Ureter (tissue), 1 donor: ENCODE data around the gene SNRPD3. TPM values are rescaled to one million over a fixed set of nuclear protein-coding genes. Genes with fewer than 3 reads are reported as not detected.
A peak's percentile ranks its signal among the peaks of the same experiment; 100 is the strongest.
"Not testable (repeated sequence)": the region's sequence is repeated elsewhere in the genome, so short reads cannot be mapped to it uniquely, and the experiment has no call there.

Source experiments
- DNase-seq: peaks from one replicate; pipeline ENCODE4 v3.0.0-alpha.2; 2020; ENCODE audit warnings: low spot score
- total RNA-seq: library from RNA; stranded (reverse); gene quantifications from one replicate; pipeline ENCODE4 v1.2.4, GENCODE V29; 2023
- donor health status: DM: yes; HTN: yes; CAD: no.

Gene SNRPD3
- total RNA-seq, 1 donor from 2014 or later, result 88.7 TPM

DNA sequence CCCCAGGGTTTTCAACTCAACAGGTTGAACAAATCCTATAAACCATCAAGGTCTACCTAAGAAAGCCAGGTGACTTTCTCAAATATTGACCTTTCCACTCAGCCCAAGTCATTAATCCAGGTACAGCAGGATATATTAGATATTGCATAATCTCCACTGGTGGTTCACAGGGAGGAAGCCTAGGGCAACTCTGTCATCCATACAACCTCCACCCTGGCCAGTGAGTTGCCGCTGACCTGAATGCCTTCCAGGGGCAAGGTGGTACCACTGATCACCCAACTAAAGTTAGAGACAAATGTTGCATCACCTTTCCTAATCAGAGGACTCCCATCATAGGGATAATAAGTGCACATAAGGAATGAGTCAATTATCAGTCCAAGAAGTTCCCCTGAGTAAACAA is 23.7 kb upstream of the SNRPD3 start:
- DNase-seq, result no peak

DNA sequence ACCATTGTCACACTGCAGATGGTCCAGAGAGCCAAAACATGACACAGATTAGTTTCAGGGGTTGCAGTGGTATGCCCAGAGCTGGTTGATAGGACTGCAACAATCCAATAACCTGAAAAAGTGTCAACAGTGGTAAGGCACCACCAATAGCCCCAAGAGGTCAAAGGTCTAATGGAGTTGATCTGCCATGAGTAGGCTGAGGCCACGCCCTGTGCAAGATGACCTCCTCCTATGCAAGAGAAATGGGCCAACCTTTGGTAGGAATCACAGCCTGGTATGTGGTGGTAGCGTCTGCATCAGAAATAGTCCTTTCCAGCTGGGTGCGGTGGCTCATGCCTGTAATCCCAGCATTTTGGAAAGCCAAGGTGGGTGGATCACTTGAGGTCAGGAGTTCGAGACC is 20.5 kb upstream of the SNRPD3 start:
- DNase-seq, result no peak

DNA sequence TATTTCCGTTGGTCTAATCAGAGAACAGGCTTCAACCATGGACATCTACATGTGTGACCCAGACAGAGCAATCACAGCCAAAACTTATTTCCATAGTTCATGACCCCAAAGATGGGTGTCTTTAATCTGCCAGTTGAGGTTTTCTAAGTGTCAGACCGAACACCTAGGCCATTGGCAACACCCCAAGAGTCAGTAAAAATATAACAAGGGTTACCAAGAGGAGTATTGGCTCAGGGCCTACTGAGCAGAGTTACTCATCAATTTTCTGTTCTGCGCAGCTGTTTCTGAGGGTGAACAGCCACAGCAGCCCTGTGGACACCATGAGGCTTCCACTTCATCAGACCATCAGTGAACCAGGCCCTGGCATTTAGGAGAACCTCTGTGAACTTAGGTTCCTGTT is 19.7 kb upstream of the SNRPD3 start:
- no peak for DNase-seq

DNA sequence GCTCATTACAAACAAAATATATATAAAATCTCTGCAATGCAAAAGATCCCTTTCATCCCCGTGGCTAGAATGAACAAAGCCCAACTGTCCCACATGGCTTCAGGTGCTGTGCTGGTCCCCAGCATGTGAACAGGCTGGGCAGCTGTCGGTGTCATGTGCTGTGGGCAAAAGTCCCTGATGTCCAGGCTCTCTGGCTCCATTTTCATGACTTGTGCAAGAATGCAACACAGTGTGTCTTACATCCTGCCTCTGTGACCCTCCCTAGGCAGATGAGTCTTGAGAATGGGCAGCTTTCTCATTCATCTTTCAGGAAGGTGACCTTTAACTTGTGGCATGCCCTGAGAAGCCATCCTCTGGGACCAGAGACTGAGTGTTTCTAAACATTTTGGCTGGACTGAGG is 15.3 kb upstream of the SNRPD3 start:
- no peak for DNase-seq

DNA sequence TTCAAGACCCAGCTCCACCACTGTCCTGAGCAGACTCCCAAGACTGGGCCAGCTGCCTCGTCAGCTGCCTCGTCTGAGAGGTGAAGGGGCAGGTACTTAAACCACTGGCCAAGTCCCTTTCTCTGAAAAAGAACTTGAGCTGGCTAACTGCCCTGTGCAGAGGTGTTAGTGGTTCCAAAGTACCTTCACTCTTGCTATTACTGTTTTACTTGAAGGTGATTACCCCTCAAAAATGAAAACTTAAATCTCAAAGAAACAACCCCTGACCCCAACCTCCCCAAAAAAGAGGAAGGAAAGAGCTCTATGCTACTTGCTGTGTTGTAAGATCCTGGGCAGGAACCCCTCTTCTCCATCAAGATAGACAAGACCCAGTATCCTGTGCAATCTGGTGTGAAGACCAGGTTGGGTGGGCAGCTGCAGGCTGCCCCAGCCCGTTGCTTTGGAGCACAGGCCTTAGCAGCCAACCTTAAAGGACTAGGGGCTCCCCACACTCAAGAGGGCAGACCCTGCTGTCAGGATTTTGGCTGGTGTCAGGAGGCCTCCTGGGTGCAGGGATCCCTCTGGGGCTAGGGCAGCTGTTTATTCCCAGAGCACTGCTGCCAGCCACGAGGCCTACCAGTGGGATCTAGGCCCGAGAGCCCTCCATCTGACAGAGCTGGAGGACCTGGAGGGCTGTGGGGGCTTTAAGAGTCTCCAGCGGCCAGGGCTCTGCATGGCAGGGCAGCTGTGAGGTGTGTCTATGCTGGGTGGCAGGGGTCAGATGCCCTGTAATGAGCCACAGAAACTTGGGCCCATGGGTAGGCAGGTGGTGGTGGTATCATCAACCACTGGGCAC is 13.9 kb upstream of the SNRPD3 start:
- no peak for DNase-seq

DNA sequence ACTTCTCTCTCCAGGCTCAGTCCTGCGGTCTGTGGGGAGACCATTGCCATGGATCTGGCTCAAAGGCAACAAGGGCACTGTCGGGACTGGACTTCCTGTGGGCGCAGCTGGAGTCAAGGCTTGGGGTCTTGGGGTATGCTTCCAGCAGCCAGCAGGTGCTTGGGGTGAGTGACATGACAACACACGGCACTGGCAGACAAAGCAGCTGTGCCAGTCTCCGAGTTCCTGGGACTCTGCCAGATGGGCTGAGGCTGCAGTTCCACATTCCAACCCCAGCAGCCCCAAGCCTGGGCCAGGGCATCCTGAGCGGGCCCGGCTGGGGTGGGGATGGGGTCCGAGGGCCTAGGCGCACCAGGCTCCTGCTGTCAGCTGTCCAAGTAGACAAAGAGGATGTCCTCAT is 13.2 kb upstream of the SNRPD3 start:
- no peak for DNase-seq

DNA sequence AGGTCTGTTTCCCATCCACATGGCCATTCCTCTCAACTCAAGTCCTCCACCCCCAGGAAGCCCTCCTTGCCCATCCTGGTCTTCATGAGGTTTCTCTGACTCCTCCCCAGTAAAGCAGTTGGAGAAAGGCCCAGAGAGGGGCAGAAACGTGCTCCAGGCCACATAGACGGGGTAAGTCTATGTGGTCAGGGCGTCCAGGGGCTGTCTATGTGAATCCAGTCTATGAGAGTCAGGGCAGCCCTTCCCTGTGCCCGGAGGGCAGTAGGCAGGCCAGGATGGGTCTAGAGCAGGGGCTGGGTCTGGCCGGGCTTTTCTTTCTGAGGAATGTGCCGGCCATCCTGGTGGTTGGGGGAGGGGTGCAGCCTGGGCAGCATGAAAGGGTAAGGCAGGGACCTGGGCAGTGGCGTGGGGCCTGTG is 12.6 kb upstream of the SNRPD3 start:
- DNase-seq, result no peak

DNA sequence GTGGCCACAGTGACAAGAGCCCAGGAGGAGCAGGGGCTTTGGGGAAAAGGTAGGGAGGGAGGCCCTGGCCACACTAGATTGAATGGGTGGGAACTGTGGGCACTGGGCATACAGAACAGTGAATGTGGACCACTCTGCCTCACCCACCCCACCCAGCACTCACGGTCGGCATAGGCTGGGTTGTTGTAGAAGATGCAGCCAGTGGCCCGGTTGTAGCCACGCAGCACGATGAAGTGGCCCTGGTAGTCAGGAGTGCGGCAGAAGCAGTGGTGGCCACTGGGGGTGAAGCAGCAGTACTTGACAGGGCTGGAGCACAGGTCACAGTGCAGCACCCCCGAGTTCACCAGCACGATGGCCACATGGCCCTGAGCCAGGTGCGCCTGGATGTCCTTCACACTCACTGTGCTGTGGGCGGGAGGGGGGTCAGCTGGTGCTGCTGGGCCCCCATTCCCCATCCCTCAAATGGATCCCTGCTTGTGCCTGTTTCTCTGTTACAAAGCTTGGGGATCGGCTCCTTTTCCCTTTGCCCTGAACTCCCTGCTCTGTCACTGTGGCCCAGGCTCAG is 12.0 kb upstream of the SNRPD3 start:
- DNase-seq, result no peak

DNA sequence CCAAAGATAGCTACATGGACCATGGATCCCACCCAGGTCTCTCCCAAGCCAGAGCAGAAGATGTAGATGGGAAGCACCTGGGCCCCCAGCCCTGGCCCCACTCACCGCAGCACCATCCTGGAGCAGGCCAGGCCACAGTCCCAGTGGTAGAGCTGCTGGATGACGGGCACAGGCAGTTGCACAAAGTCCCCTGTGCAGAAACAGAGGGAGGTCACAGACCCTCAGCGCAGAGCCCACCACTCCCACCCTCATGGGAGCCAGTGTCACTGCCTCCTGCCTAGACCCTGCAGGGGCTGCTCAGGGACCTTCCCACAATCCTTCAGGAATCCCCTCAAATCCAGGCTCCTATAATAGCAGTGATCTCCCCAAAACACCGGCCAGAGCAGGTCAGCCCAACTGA is 7.0 kb upstream of the SNRPD3 start:
- DNase-seq, result no peak

DNA sequence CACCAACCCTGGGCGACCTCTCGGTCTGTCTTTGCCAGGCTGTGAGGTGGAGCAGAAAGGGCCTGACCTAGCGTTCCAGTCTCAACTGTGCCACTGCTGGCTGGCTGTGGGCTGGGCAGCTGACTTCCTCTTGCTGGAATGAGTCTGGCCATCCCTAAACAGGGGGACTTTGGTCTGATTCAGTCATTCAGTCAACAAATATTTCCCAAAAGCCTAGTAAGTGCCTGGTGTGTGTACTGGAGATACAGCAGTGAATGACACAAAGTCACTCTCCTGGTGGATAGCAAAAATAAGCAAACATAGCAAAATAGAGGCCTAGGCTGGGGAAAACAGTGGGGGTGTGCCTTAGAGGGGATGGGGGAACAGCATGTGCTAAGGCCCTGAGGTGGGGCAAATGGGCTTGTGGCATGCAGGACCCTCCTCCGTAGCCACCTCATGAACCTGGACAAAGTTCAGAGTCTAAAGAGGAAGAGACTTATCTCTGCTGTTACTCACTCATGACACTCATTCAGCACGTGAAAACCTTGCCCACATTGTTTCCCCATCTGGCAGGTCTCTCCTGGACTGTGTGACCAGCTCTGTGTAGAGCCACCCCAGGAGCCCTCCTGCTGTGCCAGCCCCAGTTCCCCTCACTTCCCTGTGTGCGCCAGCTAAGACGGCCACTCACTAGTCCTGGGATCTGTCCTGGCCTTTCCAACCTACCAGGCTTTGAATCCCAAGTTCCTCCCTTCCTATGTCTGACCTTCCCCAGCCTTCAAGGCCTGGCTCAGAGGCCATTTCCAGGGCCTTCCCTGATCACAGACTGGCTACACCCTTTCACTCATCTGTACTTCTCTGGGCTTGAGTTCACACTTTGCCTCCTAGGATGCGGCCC is 5.5 kb upstream of the SNRPD3 start:
- no peak for DNase-seq

DNA sequence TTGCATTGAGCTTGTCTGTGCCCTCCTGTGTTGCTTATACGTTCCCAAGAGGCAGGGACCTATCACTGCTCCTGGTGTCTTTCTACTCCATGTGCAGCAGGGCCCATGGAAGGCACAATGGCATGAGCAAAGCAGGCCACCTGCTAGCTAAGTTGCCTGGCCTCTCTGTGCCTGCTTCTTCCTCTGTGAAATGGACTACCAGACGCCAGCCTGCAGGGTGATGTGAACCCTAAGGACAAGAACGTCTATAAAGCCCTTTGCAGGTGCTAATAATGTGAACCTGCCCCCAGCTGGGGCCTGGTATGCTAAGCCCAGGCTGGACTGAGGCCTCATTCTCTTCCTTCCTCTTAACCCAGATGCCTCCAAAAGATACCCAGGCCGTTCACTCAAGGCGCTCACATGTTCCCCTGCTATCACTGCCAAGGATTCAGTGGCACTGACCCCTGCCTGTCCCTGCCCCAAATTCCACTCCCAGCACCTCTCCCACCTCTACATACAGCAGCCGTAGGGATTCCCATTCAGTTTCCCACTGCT is 4.8 kb upstream of the SNRPD3 start:
- no peak for DNase-seq

DNA sequence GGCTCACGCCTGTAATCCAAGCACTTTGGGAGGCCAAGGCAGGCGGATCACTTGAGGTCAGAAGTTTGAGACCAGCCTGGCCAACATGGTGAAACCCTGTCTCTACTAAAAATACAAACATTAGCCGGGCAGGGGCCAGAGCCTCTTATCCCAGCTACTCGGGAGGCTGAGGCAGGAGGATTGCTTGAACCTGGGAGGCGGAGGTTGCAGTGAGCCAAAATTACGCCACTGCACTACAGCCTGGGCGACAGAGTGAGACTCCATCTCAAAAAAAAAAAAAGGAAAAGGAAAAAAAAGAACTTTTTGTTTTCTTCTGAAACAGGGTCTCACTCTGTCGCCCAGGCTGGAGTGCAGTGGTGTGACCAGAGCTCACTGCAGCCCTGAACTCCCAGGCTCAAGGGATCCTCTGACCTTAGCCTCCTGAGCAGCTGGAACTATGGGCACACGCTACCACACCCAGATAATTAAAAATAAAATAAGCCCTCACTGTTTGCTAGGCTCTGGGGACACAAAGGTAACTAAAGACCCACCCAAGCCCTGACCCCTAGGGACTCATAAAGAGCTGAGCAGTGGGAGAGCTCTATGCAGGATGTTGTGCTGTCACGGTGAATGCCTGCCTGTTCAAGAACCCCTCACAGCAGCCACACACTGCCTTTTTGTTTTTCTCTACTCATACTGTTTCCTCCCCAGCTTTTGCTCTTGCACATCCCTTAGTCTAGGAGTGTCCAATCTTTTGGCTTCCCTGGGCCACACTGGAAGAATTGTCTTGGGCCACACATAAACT is 3.1 kb upstream of the SNRPD3 start:
- DNase-seq, result not testable (repeated sequence)

DNA sequence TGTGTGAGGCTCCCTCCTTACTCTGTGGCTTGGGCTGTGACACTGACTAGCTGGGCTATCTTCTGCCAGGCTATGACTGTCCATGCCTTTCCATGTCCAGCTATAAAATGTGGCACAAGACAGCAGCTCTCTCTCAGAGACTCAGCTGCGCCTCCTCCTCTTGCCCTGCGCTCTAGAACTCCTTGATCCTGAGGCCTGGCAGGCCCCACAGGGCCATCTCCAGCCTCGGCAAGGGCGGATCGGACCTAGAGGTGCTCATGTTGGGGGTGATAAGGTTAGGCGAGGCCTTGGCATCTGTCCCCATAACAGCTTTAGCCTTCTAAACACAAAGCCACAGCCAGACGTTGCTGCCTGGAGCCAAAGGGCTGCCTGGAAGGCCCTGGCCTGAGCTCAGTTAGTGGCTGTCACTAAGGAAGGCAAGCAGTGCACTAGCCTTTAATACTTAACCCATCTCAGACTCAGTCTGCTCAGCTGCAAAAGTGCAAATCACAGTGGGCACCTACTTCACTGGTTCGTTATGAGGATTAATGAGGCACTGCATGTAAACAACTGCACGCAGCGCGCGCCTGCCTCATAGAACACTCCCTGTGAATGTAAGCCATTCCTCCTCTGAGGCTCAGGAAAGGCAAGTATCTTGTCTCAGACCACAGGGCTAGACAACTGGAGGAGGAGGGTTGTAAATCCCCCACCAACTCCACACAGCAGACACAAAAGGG is 2.0 kb upstream of the SNRPD3 start:
- no peak for DNase-seq

DNA sequence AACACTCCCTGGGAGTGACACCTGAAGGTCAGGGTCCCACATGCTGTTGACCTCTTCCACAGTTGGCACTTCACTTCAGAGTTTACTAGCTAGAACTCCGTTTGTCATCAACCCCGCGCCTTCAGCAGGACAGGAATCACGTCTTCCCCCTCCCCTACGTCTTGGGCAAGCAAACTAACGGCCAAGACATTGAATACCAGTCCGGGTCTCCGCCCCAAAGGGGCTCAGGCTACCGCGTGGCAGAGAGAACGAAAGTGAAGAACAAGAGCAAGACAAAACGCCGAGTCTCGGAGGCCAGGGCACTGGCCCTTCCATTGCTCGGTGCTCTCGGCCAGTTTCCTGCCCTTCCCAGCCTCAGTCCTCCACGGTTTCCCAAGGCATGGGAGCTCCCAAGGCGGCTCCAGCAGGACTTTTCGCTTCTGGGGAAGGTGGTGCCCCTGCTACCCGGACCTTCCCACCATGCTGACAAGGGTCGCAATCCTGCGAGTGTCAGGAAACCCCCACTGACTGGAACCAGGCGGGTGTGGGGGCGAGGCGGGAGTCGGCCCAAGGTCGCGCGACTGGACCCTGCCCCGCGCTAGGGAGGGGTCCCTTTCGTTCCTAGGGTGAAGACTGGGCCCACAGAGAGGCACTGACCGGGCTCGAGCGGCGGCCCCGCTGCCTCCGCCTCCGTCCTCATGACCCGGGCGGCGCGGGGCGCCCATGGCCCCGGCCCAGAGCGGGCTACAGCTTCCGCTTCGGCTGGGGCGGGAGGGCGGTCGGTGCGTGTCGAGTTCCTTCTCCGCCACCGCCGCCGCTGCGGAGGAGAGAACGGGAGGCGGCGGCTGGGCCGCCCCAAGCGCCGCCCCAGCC is 1.3 kb upstream of the SNRPD3 start, which contains the start of gene GUCD1:
TSS of gene GUCD1 (minus strand) at position 826 of the 852 bp plus-strand sequence. CDS start at position 679, 147 bp downstream.
- DNase-seq, result peak; percentile 46

DNA sequence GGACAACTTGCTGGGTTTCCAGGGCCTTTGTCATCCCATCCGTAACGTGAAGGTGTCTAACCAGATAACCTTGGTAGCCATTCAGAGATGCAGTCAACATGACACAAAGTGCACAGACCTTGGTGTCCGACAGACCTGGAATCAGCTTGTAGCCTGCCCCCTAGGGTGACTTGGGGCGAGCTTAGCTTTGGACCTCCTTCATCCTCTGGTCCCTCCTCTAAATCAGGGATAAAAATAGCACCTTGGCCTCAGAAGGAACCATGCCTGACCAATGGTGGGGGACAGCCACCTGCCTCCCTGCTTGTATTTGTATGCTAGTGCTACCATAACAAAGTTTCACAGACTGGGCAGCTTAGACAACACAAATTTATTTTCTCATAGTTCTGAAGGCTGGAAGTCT is 3.7 kb downstream of the SNRPD3 start:
- DNase-seq, result no peak

DNA sequence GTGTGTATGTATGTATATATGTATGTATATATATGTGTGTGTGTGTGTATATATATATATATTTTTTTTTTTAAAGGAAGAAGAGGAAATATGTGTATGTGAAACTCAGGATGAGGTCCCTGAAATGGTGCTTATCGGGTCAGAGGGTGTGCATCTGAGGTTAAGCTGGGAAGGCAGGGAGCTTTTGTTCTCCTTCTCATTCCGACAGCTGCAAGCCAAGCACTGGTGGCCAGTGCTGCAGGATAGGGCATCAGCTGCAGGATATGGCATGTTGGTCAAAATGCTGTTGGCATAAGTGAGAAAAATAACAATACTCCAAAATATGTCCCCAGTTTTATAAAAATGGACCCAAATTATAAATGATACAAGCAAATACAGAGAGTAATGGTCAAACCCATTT is 7.4 kb downstream of the SNRPD3 start:
- no peak for DNase-seq

DNA sequence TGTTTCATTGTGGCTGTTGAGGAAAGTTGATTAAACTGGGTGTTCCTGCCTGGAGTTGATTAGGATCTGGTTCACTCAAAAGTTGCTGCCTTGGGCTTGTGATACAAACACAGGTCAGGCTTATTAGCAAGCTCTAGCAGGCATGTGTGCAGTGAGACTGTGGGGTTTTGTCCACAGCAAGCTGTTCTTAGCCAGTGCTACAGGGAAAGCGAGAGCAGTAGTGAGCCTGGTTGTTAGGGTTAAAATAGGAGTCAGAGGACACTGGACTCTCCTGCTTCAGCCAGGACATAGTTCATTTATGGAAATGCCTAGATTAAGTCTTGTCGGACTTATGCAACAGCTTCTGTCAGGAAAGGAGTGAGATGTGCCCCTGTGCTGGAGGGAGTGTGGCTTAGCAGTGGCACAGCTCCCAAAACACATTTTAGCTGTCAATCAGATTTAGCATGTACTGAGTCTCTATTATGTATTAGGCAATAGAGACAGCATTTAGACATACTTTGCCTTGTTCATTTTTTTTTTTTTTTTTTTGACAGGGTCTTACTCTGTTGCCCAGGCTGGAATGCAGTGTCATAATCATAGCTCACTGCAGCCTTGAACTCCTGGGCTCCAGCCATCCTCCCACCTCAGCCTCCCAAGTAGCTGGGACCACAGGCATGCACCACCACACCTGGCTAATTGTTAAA is 8.7 kb downstream of the SNRPD3 start:
- DNase-seq, result no peak

DNA sequence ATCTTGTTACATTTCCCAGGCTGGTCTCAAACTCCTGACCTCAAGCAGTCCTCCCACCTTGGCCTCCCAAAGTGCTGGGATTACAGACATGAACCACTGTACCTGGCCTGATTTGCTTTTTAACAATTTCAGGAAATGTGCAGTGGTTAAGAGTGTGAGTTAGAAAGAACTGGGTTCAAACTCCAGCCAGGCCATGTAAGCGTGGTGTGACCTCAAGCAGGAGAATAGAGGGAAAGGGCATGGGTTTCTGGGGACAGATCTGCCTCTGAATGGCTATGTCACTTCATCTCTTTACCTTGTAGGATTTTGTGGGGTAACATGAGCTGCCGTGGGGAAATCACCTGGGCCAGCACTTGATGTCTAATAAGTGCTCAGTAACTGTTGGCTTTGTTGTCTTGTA is 9.3 kb downstream of the SNRPD3 start:
- no peak for DNase-seq

DNA sequence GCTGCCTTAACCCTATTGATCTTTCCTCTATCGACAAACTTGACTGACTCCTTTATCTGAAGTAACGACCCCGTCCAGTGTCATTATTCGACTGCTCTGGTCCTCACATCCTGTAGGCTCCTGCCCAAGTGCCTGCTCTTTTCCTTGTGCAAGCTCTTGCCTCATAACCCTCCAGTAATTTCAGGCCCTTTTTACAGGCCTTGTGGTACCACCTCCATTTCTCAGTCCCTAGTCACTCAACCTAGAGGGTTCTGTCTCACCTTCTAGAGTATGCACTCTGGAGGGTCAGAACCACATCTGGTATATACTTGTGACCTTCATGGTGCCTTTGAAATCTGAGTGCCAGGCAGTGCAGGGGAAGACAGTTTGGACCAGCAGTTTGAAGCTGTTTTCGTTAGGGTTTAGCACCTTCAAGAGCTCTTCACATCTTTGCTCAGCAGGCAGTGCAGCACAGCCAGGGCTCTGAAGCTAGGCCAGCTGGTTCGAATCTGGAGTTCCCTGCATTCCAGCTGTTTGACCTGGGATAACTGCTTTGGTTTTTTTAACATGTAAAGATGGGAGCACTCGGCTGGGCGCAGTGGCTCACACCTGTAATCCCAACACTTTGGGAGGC is 11.2 kb downstream of the SNRPD3 start:
- no peak for DNase-seq
